ENCODE measurements around the gene NFIA.

NFIA gene

GRCh38 chr1:61160526-61160925 is 78.2 kb downstream of the NFIA start:
- no peak for DNase-seq

- no peak for DNase-seq
Observed at GRCh38 chr1:61162520-61163258, 80.3 kb downstream of the NFIA start.

DNA sequence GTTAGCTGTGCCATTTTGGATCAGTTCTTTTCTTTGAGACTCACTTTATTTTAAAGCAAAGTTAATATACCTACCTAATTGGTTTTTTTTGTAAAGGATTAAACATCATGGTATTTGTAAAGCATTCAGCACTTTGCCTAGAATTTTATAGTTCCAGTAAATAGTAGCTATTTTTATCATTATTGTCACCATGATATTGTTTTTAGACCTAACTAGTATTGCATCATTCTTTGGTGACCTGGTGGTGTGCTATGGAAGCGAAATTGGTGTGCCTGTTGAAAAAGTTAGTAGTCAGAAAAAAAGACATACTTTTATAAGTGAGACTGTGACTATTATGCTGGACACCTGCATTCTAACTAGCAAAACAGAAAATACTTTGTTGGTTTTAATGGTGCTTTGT is 81.0 kb downstream of the NFIA start:
- DNase-seq, result no peak

GRCh38 chr1:61165402-61165801 is 83.0 kb downstream of the NFIA start:
- DNase-seq, result no peak

GRCh38 chr1:61167309-61167708 is 84.9 kb downstream of the NFIA start:
- no peak for DNase-seq

GRCh38 chr1:61169045-61169444 is 86.7 kb downstream of the NFIA start:
- no peak for DNase-seq

DNA sequence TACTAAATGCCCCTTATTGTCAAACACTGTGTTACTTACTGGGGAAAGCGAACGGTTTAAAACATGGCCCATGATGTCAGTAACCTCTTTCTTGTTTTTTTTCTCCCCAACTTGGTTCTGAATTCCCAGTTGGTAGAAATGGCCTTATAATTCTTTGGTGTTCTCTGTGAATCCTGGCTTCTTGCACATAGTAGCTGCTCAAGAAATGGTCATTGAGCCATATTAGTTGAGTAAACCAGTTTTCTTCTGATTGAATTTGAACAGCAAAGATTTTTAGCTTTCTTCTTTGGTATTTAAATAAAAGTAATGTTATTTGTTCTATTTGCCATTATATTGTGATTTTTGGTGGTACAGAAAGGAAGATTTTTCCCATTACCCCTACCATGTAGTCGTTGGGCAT is 87.3 kb downstream of the NFIA start:
- DNase-seq, result no peak

DNA sequence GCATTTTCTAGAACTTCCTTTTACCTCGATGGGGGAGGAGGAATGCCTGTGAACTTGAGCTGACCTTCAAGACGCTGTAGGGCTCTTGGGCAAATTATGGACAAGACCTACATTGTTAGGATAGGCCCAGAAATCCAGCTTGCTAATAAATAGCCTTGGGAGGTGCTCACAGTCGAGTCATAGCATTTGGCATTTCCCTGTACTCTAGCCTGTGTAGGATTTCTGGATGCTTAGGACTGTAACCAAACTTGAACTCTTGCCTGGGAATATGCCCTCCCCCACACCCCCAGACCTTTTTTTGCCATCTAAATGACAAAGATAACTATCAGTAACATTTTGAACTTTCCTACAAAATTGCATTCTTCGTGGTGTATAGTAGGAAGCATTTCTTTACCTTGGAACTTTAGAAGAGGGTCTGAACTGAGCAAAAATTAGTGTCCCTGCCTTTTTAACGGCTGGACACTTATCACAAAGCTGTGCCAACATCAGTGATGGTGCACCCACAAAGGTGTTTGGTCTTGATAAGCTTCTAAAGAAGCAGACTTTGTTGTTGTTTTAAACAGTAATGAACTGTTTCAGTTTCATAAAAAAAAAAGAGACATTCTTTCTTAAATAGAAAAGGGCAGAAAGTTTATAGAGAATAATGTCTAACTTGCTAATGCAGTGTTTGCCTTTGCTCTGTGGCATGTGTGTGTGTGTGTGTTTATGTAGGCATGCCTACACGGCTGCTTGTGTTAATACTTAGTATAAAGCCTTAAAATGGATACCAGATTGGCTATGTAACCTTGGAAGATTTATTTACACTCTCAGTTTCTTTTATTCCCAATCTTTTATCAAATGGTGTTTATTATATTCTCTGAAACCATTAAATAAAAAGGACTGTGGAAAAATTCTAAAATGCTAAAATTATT is 88.2 kb downstream of the NFIA start:
- no peak for DNase-seq

DNA sequence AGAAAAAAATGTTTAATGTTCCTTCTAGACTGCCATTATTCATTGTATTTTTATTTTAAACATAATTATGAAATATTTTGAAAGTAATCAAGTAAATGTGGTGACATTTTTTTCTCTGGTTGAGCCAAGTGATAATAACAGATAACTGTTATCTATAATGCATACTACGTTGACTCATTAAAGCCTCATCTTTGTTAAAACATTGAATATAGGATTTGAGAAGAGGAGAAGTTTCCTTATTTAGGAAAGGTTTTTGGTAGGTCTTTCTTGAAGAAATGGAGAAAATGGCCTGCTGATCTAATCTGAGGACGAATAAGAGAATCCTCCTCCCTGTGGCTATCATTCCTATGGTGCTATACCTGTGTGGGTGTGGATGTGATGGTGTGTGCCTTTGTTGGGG is 89.0 kb downstream of the NFIA start:
- no peak for DNase-seq

DNA sequence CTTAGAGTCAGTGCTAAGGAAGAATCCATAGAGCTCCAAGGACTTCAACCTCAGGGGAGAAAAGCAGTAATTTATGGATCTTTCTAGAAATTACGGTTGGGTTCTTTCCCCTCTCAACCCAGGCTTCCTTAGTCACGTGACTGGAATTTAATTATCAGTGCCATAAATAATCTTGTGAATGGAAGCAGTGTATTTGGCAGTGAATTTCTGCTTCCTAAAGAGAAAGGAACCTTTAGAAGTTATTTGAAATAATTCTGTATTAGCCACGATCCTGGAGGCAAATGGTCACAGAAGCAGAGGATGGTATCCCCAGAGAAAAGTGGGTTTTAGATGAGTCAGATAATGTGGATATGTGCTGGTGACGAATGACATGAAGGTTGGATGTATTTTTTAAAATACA is 89.6 kb downstream of the NFIA start:
- DNase-seq, result no peak

DNA sequence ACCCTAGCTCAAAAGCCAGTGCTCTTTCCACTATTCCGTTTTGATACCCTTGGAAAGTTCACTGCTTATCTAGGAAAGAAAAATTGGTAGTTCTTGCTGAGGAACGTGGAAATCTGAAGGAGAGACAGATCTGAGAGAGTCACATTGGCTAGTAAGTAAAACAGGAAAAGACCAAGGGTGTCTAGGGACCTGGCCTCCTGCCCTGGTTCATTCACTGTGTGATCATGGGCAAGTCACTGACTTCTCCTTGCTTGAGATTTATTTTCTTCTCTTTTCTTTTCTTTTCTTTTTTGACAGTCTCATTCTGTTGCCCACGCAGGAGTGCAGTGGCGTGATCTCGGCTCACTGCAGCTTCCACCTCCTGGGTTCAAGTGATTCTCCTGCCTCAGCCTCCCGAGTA is 90.8 kb downstream of the NFIA start:
- DNase-seq, result no peak

GRCh38 chr1:61174060-61174795 is 91.9 kb downstream of the NFIA start:
- no peak for DNase-seq

DNA sequence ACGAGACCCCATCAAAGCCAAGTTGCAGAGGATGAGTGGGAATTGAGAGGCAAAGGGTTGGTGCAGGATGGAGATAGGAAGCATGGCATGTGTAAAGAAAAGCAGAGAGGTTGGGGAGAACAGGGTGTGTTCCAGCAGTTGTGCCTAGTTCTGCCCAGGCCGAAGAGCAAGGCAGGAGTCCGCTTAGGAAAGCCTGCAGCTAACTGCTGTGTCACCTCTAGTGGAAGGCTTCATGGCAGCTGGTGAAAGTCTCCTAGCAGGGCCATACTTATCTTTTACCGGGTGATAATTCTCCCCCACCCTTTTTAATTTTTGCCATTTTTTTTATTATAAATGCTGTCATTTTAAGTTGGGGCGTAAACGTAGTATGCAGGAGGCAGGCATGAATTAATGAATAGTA is 93.6 kb downstream of the NFIA start:
- no peak for DNase-seq

- DNase-seq, result no peak
Observed at GRCh38 chr1:61181067-61182038, 99.0 kb downstream of the NFIA start.

DNA sequence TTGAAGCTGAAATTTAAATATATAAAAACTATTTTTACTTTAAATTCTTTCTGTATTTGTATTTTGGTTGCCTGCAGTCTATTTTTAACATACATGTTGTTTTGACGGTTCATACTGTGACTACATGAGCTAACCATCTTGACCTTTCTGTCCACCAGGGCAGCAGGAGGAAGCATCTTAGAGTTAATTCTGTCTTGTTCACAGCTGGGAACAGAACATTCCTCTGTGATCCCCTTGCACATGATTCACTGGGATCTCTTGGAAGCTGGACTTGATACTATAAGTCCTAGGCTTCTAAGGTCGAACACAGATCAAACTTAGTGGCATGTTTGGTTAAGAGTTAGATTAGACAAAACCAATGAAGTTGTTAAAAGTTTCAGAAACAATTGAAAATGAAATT is 99.7 kb downstream of the NFIA start:
- no peak for DNase-seq

DNA sequence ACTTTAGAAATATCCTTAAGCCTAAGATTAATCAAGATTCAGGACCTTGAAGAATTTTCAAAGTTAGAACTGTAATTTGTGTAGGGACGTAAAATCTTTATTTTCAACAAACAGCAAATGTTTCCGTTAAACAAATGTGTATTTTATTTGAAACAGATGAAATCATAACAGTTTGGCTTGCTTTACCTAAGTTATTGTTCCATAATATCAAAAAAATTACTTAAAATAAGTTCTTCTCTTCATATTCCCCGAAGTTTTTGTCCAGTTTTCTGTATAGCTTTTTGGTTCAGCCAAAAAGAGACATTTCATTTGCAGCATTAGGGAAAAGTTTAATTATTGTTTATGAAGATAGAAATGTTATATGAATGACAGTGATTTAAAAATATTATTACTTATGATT is 100.1 kb downstream of the NFIA start:
- no peak for DNase-seq

DNA sequence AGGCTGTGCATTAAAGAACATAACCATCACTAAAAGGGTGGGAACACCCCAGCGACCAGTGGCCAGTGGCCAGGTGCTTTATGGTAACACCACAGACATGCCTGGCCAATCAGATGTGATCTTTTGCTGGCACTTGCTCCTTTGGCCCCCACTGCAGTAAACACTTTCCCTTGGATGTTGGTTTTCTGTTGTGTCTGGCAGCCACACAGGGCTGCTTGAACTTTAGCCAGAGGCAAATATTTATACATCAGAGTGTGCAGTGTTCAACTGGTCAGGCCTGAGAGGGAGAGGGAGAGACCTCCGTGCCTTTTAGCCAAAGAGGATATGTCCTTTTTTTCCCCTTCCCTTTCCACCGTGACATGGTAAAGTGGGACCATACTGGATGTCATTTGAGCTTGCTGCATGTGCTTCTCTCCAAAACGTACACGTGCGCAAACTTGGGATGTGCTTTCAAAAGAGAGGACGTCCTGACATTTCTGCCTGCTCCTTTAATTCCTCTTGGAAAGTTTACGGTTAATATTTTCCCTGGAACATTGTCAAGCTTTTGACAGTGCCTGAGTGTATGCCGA is 101.2 kb downstream of the NFIA start:
- no peak for DNase-seq

GRCh38 chr1:61184040-61184713 is 101.8 kb downstream of the NFIA start:
- DNase-seq, result no peak

GRCh38 chr1:61184714-61185106 is 102.3 kb downstream of the NFIA start:
- DNase-seq, result no peak

DNA sequence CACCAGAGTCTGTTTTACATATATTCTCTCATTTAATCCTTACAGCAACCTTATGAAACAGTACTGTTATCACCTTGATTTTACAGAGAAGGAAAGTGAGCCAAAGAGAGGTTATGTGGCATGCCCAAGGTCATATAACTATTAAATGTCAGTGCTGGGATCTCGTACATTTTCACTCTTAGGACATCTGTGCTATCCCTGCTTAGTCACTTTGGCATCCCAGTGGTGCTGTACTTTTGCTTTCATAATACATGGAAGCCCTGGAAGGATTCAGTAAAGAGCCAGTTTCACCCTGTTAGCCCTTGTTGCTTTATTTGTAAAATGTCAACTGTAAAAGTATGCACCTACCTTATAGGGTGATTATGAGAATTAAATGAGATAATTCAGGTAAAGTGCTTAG is 104.4 kb downstream of the NFIA start:
- DNase-seq, result no peak

DNA sequence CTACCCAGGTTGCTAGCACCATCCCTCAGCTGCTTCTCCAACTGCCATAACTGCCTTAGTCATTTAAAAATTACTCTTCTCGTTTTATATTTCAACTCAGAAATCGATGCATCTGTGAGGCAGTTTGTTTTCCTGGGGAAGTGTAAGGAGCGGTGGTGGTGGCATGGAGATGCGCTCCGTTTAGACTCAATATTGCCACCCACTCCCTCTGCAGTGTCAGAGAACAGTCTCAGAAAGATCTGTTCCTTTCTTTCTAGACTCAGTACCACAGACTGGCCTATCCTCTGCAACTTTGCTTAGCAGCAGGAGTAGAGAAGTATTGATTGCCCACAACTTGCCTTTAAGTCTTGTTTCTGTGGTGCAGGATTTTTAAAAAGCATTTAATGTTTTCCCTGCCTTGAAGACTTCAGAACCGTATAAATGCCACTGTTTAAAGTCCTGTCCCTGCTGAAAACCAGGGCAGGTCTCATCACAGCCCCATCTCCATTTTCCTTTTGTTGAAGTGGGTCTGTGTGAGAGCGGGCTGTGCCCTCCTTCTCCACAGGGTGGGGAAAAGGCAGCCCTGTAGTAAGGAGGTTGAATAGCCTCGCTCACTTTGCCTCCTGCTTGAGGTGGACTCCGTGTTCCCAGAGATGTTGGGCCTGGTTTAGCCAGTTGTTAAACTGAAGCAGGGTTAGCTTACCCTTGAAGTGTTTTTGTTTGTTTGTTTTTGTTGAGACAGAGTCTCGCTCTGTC is 105.2 kb downstream of the NFIA start:
- DNase-seq, result no peak

All from activated CD4-positive, alpha-beta T cell treated with anti-CD3 and anti-CD28 coated beads, Interleukin-2, amount 50 U/mL, for 4 hours (primary cell).